ENCODE measurements around the gene TUT1.

GRCh38 chr11:62615521-62615920, 24.2 kb upstream of the TUT1 start:
- no peak for TF ChIP-seq CTCF (IDR thresholded peaks at IDR 0.05)
- no peak for TF ChIP-seq EP300 (IDR thresholded peaks at IDR 0.05)
